Measurements from ENCODE around the gene CAMK2B. TPM values are rescaled to one million over a fixed set of nuclear protein-coding genes. Genes with fewer than 3 reads are reported as not detected.

Gene CAMK2B
- total and polyA plus RNA-seq, 9 donors, result 0.22 to 1.4 (median 0.45) TPM; not detected in 2

- Histone ChIP-seq H3K27ac (no peak overlapping the region), H3K9me3 (no peaks in the 10 kb centered on the region), H3K27me3 (no peaks in the 10 kb centered on the region), H3K4me1 (ENCODE audit: insufficient read depth) (peaks cover 16% of the 10 kb centered on the region), H3K4me3 (no peak overlapping the region), H3K36me3 (no peaks in the 10 kb centered on the region)
- DNase-seq, result peak in 4 of 5 donors; percentile 3 to 23 (median 10)
- TF ChIP-seq CTCF (IDR thresholded peaks at IDR 0.05) (no peak), EP300 (IDR thresholded peaks at IDR 0.05) (no peak), POLR2A (IDR thresholded peaks at IDR 0.05) (no peak)
- intact Hi-C loops (cut with DNase I), result no loop called here
- WGBS, 3 donors, result 75 to 87% (median 87%) methylated on average over 17 of the region's 17 CpGs
Measured at GRCh38 chr7:44293561-44294324, 31.7 kb downstream of the CAMK2B start.

- intact Hi-C loops (cut with DNase I), result no loop called here
- 91 to 96% (median 93%) methylated on average over 13 of the region's 13 CpGs for WGBS, 3 donors
- no peaks in the 10 kb centered on the region for H3K36me3 ChIP-seq
Measured at GRCh38 chr7:44292876-44293560, 32.4 kb downstream of the CAMK2B start.

GRCh38 chr7:44292420-44292817, 33.0 kb downstream of the CAMK2B start:
- WGBS, 3 donors, result 69 to 79% (median 77%) methylated on average over 1 of the region's 1 CpG

More at GRCh38 chr7:44292876-44293560, 32.4 kb downstream of the CAMK2B start:
- H3K27ac ChIP-seq, result no peak overlapping the region
- TF ChIP-seq CTCF (IDR thresholded peaks at IDR 0.05), result no peak
- no peak for TF ChIP-seq EP300 (IDR thresholded peaks at IDR 0.05)
- H3K27me3 ChIP-seq, result no peaks in the 10 kb centered on the region
- H3K9me3 ChIP-seq, result no peaks in the 10 kb centered on the region
- peaks cover 16% of the 10 kb centered on the region for H3K4me1 ChIP-seq (ENCODE audit: insufficient read depth)
- no peak overlapping the region for H3K4me3 ChIP-seq
- peak; percentile 1 to 22 (median 16) for DNase-seq

More at GRCh38 chr7:44292420-44292817, 33.0 kb downstream of the CAMK2B start:
- no peak for DNase-seq
- Histone ChIP-seq H3K4me3 (no peak overlapping the region), H3K4me1 (ENCODE audit: insufficient read depth) (peaks cover 16% of the 10 kb centered on the region), H3K9me3 (no peaks in the 10 kb centered on the region), H3K36me3 (no peaks in the 10 kb centered on the region), H3K27me3 (no peaks in the 10 kb centered on the region), H3K27ac (no peak overlapping the region)
- intact Hi-C loops (cut with DNase I), result no loop called here
- no peak for TF ChIP-seq EP300 (IDR thresholded peaks at IDR 0.05)
- TF ChIP-seq CTCF (IDR thresholded peaks at IDR 0.05), result no peak
- TF ChIP-seq POLR2A (IDR thresholded peaks at IDR 0.05), result no peak
